ENCODE data around the gene PPP1R12A. TPM values are rescaled to one million over a fixed set of nuclear protein-coding genes. Genes with fewer than 3 reads are reported as not detected.

PPP1R12A gene
- total RNA-seq, 6 experiments from 2014 or later, result 104 to 122 (median 113) TPM

DNA sequence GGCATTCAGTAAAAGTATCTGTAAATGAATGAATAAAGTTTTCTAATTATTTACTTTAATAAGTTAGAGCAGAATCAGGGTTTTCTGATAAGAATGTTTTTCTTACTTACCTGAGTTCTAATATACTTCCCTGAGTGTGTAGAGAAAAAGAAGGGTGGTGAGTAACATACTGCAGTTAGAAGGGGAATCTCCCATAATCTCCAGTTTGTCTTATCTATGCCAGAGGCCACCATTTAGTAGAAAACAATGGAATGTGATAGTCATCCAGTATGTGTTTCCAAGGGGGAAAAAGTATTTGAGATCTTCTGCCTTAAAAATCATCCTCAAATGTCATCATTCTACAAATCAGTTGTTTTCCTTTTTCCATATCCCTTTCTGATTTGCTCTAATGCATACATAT is 187.6 kb downstream of the PPP1R12A start:
- Mint-ChIP-seq H3K4me1 (ENCODE audit: low read depth) (0 out of 2 replicates have a peak, but pooled peaks cover 5% of the 10 kb centered on the region), H3K9me3 (no peaks in the 10 kb centered on the region), H3K36me3 (ENCODE audit: low read depth) (peaks cover 9% of the 10 kb centered on the region; the same call in 1 of the 2 replicates), H3K27me3 (ENCODE audit: insufficient read depth) (peaks cover 1% of the 10 kb centered on the region), H3K4me3 (no peak overlapping the region), H3K27ac (no peak overlapping the region)
- no peak for DNase-seq
- TF ChIP-seq, protein P1, sequence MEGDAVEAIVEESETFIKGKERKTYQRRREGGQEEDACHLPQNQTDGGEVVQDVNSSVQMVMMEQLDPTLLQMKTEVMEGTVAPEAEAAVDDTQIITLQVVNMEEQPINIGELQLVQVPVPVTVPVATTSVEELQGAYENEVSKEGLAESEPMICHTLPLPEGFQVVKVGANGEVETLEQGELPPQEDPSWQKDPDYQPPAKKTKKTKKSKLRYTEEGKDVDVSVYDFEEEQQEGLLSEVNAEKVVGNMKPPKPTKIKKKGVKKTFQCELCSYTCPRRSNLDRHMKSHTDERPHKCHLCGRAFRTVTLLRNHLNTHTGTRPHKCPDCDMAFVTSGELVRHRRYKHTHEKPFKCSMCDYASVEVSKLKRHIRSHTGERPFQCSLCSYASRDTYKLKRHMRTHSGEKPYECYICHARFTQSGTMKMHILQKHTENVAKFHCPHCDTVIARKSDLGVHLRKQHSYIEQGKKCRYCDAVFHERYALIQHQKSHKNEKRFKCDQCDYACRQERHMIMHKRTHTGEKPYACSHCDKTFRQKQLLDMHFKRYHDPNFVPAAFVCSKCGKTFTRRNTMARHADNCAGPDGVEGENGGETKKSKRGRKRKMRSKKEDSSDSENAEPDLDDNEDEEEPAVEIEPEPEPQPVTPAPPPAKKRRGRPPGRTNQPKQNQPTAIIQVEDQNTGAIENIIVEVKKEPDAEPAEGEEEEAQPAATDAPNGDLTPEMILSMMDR (IDR thresholded peaks at IDR 0.05), result no peak

DNA sequence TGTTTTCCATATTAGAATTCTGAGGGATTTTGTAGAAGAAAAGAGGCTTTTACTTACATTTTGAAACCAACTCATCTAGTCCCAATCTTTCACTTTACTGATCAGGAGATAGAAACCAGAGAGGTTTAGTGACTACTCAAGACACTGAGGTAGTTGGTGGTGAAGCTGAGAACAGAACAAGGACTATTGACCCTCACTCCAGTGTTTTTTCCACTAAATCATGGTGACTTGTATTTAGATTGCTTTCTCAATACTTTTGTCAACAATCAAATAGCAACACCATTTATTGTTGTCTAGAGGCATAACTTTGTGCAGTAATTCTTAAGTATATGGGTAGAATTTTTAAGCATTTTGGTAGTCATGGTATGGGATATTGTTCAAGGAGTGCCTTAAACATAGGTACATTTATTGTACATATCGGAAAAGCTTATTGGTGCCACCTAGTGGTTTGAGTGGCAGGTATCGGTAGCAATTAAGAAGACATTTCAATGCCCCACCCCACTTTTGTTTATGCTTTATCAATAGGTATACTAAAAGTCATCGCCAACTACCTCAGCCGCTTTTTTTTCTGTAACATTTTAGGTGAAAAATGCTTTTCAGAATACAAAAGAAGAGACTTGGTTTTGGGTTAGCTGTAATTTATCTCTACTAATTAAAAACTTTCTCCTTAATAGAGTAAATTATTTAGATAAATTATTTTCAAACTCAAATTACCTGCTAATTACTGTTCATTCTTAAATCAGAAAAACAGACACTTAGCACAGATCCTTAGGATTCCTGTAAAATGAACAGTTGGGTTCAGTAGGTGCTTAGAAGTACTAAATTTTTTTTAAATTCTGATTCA is 196.8 kb downstream of the PPP1R12A start:
- Mint-ChIP-seq H3K4me1 (ENCODE audit: low read depth) (peaks cover 7% of the 10 kb centered on the region; the same call in 1 of the 2 replicates), H3K4me3 (no peak overlapping the region), H3K27ac (no peak overlapping the region), H3K27me3 (ENCODE audit: insufficient read depth) (no peaks in the 10 kb centered on the region), H3K36me3 (ENCODE audit: low read depth) (no peaks in the 10 kb centered on the region), H3K9me3 (no peaks in the 10 kb centered on the region)
- TF ChIP-seq, protein P1 (IDR thresholded peaks at IDR 0.05), result peak; percentile 88
- peak; percentile 38 for DNase-seq

DNA sequence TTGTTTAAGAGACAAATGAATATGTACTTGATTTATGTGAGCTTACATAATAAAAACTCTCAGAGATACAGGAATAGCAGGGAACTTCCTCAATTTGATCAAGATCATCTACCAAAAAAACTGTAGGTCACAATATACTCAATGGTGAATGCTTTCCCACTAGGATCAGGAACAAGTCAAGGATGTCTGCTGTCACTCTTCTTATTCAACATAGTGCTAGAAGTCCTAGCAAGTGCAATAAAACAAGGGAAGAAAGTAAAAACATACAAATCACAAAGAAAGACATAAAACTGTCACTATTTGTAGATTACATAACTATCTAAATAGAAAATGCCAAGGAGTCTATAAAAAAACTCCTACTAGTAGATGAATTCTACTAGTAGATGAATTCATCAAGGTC is 202.3 kb downstream of the PPP1R12A start:
- Mint-ChIP-seq H3K9me3 (no peaks in the 10 kb centered on the region; the same call in 1 of the 2 replicates), H3K27ac (no peak overlapping the region), H3K36me3 (ENCODE audit: low read depth) (peaks cover 13% of the 10 kb centered on the region), H3K27me3 (ENCODE audit: insufficient read depth) (peaks cover 3% of the 10 kb centered on the region; the same call in 1 of the 2 replicates), H3K4me3 (no peak overlapping the region), H3K4me1 (ENCODE audit: low read depth) (peaks cover 13% of the 10 kb centered on the region)
- no peak for DNase-seq
- TF ChIP-seq, protein P1 (IDR thresholded peaks at IDR 0.05), result no peak

DNA sequence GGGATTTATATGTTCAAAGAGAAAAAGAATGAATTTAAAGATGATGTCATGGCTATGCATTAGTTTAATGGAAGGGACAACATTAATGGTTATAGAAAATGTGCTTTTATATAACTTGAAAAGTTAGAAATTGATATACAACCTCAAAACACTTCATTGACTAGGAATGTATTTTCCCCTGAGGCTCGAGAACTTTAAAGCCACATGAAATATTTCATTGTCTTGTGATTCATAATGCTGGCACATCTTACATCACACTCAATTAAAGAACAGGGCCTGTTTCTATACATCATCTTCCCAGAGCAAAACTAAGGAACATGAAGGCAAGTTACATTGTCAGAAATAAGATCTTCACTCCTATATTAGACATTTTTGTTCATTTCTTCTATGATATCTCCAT is 208.9 kb downstream of the PPP1R12A start:
- Mint-ChIP-seq H3K9me3 (no peaks in the 10 kb centered on the region; the same call in 1 of the 2 replicates), H3K27ac (peak overlapping the region; percentile 12; the same call in 1 of the 2 replicates), H3K36me3 (ENCODE audit: low read depth) (peaks cover 15% of the 10 kb centered on the region), H3K27me3 (ENCODE audit: insufficient read depth) (peaks cover 3% of the 10 kb centered on the region; the same call in 1 of the 2 replicates), H3K4me1 (ENCODE audit: low read depth) (peaks cover 26% of the 10 kb centered on the region), H3K4me3 (no peak overlapping the region)
- DNase-seq, result peak; percentile 79
- TF ChIP-seq, protein P1 (IDR thresholded peaks at IDR 0.05), result no peak

Other genes starting within 250 kb of the PPP1R12A start
- 10 to 100 TPM; 55.2 to 89.4 (median 70.5) TPM for gene PAWR, start 244.1 kb downstream of the PPP1R12A start, total RNA-seq (2021; fragmentation: NEBNext Ultra II Directional; extraction: Animal tissue kit (Norgen Biotek cat#: 25700))
- under 1 TPM; 0.12 to 0.32 (median 0.20) TPM for gene OTOGL, start 164.4 kb upstream of the PPP1R12A start, total RNA-seq (2021; fragmentation: NEBNext Ultra II Directional; extraction: Animal tissue kit (Norgen Biotek cat#: 25700))

All from HFFc6 (cell line).